NCI-H1417 (cell line): ENCODE data around the gene RPP21.
A peak's percentile ranks its signal among the peaks of the same experiment; 100 is the strongest.
"Not testable (repeated sequence)": the region's sequence is repeated elsewhere in the genome, so short reads cannot be mapped to it uniquely, and the experiment has no call there.

Source experiments
- DNase-seq, 3 experiments: peaks; one replicate each; lab custom pipeline; 2025; lab: John Stamatoyannopoulos, UW

Gene RPP21

DNA sequence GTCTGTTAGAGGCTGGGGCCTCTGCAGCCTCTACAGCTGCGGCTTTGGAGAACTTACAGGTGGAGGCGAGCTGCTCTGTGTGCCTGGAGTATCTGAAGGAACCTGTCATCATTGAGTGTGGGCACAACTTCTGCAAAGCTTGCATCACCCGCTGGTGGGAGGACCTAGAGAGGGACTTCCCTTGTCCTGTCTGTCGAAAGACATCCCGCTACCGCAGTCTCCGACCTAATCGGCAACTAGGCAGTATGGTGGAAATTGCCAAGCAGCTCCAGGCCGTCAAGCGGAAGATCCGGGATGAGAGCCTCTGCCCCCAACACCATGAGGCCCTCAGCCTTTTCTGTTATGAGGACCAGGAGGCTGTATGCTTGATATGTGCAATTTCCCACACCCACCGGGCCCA is 15.6 kb upstream of the RPP21 start:
- no peak for DNase-seq

DNA sequence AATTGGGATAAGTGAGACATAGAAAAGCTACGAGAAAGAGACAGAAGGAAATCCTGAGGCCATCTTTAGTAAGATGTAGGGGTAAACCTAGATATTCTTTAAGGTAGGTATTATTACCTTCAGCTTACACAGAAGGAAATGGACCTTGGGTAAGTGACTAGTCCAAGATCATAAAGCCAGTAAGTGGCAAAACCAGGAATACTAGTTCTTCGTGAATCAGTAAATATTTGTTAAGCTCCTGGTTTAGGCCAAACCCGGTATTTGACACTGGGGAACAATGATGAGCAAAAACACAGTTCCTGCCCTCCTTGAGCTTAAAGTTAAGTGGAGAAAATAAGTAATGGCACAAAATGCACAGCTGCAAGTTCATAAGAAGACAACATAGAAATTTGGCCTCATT is 13.0 kb upstream of the RPP21 start:
- no peak for DNase-seq

GRCh38 chr6:30334075-30334783 is 10.7 kb upstream of the RPP21 start:
- DNase-seq: no peak

DNA sequence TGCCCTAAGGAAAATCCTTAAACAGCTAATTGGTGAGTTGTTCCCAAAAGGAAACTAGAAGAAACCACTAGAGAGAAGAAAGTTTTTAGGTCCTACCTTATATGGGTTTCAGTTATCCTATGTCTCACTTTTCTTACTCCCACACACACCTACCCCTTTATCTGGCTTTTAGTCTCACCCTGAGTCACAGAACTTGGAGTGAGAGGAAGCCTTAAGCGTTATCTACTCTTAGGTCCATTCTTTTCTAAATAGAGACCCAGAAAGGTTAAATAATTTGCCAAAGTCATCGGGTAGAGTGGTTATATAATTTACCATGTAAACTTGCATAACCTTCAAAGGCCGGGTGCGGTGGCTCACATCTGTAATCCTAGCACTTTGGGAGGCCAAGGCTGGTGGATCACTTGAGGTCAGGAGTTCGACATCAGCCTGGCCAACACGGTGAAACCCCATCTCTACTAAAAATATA is 4.3 kb upstream of the RPP21 start:
- DNase-seq: no peak

DNA sequence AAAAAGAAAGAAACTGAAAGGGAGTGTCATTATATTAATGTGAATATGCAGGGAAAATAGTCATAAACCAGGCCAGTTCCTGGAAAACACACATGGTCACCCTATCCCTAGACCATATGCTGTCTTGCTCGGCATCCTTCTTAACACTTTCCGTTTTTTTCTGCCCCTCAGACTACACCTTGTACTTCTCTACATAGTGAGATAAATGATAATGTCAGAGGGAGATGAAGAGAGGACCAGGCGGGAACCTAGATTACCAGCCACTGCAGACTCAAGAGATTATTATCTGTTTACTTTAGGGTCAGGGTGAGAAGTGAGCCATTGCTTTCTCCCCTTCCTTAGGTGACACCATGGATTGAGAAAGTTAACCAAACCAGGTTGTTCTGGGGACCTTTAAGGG is 3.7 kb upstream of the RPP21 start:
- DNase-seq: no peak

- DNase-seq: no peak
Measured at GRCh38 chr6:30341728-30342127, 3.2 kb upstream of the RPP21 start.

DNA sequence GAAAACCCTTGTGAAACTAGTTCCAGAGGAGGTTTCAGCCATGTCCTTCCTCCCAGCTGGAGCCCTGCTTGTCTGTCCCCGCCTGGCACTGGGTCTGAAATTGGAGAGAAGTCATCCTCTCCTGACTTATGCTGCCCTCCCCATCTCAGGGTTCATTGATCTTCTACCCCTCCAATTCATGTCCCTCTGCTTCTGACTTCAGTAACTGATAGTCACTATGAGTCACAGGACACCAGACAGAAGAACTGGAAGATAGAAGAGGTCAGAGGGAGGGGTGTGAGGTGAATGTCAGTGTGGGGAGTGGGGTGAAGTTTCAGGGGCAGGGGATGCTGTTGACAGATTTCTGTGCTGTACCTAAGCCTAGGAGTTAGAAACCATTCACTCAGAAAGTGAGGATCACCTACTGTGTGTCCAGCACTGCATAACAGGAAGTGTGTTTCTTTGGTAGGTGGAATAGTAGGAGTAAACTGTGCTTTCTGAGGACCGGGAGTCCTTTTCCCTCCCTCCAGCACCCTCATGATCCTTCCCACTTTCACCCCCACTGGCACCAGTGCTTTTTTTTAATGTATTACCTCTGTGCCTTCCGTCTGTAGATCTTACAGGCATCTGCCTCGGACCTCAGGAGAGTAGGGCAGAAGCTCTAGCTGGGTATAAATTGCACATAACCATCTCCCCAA is 627 bp upstream of the RPP21 start:
- DNase-seq: no peak

DNA sequence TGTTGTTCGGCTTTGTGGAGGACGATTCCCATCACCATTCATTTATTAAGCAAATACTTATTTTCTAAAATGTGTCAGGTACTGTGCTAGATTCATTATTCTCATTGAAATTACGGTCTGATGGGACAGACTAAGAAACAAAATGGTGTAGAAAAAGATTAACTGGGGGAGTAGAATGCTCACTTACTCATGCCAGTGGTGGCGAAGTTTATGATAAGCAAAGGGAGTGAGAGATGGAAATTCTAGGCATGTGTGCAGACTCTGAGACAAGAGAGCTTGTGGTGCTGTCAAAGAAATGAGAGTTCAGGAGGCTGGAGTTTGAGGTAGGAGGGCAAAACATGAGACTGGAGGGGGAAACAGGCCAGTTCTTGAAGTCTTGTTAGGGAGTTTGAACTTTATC is 896 bp downstream of the RPP21 start:
- DNase-seq: no peak

DNA sequence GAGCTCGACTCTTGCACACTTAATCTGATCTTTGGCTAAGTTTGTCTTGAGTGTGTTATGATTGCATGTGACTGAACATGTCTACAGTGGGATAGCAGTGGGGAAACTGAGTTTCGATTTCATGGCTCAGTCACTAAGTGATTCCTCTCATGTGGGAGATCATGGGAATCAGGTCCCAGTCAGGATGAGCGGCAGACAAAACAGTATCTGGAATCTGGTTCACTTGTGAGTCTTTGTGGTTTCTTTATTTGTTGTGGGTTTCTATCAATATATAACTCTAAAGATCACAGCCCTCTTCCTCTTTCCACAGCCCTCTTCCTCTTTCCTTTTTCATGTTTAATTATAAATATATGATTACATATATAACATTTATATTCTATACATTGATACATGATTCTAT is 4.0 kb downstream of the RPP21 start:
- DNase-seq: no peak

DNA sequence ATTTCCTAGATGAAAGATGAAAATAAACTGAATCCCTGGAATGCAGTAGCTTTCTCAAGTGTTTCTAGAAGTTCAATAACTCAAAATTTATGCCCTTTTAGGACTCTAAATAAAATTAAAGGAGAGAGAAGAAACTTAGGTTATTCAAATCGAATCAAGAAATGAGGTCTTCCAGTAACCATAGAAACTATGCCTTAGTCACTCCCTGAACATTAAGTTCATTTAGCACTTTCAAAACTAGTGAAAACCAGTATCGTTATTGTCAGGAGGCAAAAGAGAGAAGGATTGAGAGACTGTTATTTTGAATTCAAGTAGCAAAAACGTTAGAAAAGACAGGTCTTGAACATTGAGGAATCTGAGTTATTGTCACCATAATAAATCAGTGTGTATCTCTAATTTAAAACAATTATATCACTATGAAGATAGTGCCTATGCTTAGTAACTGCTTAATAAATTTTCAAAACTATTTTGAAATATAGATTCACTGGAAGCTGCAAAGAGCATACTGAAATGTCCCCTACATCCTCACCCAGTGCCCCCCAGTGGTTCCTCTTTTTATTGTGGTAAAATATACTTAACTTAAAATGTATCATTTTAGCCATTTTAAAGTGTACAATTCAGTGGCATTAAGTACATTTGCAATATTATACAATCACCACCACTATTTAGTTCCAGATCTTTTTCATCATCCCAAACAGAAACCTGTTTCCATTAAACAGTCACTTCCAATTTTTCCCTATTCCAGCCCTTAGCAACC is 4.6 kb downstream of the RPP21 start:
- no peak for DNase-seq

DNA sequence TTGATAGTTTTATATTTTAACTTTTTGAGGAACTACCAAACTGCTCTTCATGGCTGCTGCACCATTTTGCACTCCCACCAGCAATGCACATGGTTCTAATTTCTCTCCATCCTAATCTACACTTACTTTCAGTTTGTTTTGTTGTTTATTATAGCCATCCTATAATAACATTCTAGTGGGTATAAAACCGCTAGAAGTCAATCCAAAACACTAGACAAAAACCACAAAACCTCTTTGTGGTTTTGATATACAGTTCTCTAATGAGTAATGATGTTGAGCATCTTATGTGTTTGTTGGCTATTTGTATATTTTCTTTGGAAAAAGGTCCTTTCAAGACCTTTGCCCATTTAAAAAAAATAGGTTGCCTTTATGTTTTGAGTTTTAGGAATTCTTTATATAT is 5.6 kb downstream of the RPP21 start:
- DNase-seq: no peak

GRCh38 chr6:30352550-30352949 is 7.6 kb downstream of the RPP21 start:
- DNase-seq: no peak

GRCh38 chr6:30355281-30355680 is 10.3 kb downstream of the RPP21 start:
- DNase-seq: no peak

DNA sequence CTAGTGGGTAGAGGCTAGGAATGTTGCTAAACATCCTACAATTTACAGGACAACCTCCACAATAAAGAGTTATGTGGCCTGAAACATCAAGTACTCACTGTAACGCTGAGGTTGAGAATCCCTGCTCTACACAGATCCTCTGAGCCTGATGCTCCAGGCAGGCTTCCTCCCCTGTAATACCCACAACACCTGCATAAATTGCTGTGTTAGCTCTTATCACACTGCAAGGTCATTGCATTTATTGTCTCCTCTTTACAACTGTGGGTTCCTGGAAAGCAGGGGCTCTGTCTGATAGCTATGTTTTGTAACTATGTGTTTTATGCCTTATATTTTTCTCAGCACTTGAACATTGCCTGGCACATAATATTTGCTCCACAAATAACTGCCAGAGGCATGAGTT is 11.6 kb downstream of the RPP21 start:
- no peak for DNase-seq

DNA sequence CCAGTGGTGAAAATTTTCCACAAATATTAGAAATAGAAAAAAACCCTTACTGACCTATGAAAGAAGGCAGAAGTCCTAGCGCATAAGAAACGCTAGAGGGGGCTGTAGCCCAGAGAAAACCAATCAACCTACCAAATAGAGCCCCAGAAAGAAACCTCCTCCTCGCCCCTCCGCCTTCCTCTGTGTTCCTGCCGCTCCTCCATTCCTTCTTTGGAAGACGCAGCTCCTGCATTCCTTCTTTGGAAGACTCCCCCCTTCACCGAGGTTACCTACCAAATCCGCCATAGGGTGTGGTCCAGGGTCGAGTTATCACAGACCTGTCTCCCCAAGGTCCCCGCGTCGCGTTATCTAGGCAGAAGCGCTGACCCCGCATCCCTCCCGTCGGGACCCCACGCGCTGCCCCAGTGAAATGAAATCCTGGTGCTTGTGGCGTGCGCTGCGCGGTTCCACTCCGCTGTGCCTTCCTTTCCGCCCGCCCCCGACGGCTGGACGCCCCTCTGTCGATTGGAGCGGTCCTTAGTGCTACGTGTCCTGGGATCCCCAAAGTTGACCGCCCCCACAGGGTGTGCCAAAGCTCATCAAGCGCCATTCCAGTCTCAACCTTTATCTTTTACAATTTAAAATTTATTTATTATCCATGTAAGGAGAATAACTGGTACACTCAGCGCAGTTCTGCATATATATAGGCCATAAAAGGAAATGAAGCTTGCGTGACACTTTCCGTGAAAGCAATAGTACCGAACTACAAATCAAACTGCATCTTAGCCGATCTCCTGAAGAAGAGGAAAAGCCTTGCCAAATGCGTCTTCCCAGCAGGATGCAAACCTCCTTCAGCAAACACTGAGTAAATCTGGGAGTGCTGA is 13.0 kb downstream of the RPP21 start:
- peak; percentile 17 to 76 (median 39) for DNase-seq

DNA sequence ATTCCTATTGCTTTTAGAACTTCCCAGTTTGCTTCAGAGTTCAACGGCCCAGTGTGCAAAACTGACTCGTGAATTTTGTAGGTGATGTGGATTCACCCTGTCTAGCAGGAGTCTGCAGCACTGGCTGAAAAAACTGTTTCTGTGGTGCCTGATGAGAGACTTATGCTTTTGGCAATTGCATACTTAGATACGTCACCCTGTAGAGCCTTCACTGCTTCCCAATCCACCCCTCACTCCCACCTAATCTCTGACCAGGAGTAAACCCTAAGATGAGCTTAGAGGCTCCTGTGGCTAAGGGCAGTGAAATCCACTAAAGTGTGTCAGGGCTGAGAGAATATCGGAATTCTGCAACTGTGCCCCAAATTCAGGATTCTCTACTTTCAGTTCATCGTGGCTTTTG is 14.3 kb downstream of the RPP21 start:
- no peak for DNase-seq

DNA sequence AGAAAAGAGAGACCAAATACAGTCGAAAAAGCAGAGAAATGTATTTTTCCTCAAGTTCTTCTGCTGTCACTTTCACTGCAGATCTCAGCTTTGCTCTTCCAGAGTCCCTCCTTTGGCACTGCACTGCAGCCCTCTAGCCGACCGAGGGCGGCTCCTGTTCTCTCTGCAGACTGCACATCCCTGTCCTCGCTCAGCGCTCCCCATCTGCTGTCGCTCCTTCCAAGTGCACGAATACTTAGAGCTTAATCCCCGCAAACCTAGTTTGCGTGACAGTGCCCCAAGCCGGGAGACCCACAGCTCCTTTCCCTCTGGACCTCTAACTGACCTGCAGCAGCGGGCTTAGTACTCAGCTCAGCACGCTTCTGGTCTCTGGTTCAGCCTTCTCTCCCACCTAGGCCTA is 15.2 kb downstream of the RPP21 start:
- DNase-seq: no peak

- no peak for DNase-seq
Measured at GRCh38 chr6:30361661-30362060, 16.7 kb downstream of the RPP21 start.

- DNase-seq: no peak
Measured at GRCh38 chr6:30363459-30363858, 18.5 kb downstream of the RPP21 start.

DNA sequence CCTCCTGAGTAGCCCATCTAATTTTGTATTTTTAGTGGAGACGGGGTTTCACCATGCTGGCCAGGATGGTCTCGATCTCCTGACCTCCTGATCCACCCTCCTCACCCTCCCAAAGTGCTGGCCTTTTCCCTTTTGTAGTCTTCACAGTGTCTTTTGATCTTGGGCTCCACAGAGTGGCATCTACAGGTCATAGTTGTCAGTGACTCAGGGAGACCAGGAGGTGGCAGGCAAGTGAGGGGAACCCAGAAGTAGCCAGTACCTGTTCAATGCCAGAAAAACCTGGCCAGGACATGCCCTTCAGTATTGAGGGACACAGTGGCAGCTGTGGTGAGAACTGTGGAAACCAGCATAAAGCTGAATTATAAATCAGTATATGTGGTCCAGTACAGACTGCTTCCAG is 19.6 kb downstream of the RPP21 start:
- DNase-seq: no peak

DNA sequence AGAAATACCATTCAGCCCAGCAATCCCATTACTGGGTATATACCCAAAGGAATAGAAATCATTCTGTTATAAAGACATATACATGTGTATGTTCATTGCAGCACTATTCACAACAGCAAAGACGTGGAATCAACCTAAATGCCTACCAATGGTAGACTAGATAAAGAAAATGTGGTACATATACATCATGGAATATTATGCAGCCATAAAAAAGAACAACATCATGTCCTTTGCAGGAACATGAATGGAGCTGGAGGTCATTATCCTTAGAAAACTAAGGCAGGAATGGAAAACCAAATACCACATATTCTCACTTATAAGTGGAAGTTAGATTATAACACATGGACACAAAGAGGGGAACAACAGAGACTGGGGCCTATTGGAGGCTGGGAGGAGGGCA is 24.3 kb downstream of the RPP21 start:
- not testable (repeated sequence) for DNase-seq

DNA sequence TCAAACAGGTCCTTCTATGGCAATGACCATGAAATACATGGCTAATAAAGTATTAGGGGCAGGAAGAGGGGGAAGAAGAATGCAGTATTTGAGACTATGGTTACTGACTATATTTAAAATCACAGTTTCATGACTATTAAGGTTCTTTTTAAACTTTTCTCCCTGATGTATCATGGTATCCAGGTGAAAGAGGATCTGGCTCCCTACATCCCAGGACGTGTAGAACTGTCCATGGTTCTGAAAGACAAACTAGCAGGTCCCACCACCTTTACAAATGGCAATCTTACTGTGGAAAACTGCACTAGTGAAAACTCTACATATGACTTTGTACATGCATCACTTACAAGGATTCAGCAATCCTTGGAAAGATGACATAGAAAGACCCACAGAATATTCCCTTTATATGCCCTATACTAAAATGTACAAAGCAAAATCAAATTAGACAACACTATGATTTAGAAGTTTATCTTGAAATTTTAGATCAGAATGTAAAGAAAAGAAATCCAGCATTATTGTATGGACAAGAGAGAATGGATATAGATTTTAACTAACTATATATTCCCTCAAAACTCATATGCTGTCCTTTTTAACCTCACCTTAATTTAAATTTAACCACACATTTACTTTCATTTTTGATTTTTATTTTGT is 33.5 kb downstream of the RPP21 start:
- DNase-seq: no peak
